ENCODE results near the gene SLC18A3. TPM values are rescaled to one million over a fixed set of nuclear protein-coding genes. Genes with fewer than 3 reads are reported as not detected.

Gene SLC18A3
- not detected in 2 replicates for total RNA-seq

- no peak for DNase-seq (ENCODE audit: low read depth)
- H3K4me3 ChIP-seq (ENCODE audit: low read depth, low read length): no peak within 1 kb of the TSS
- no peaks in the 10 kb centered on the region for H3K36me3 ChIP-seq (ENCODE audit: control insufficient read depth, insufficient read depth, low read length)
- H3K27me3 ChIP-seq (ENCODE audit: control insufficient read depth, insufficient read depth, low read length): peaks cover 66% of the 10 kb centered on the region
- TF ChIP-seq CTCF (IDR thresholded peaks at IDR 0.05; ENCODE audit: insufficient read depth, low read length, severe bottlenecking): no peak
- no peak for FAIRE-seq
Observed at GRCh38 chr10:49610114-49610457, at the start of gene SLC18A3. TSS of gene SLC18A3 (plus strand) at chr10:49610310. CDS start at chr10:49610741, 431 bp downstream.

- FAIRE-seq: no peak
- DNase-seq (ENCODE audit: low read depth): no peak
- Histone ChIP-seq H3K36me3 (ENCODE audit: control insufficient read depth, insufficient read depth, low read length) (no peaks in the 10 kb centered on the region), H3K4me3 (ENCODE audit: low read depth, low read length) (no peak overlapping the region), H3K27me3 (ENCODE audit: control insufficient read depth, insufficient read depth, low read length) (no peaks in the 10 kb centered on the region)
- TF ChIP-seq CTCF (IDR thresholded peaks at IDR 0.05; ENCODE audit: insufficient read depth, low read length, severe bottlenecking): no peak
Observed at GRCh38 chr10:49560526-49560925, 49.6 kb upstream of the SLC18A3 start.

GRCh38 chr10:49562893-49563292 lies 47.2 kb upstream of the SLC18A3 start:
- FAIRE-seq: no peak
- no peak overlapping the region for H3K4me3 ChIP-seq (ENCODE audit: low read depth, low read length)
- no peaks in the 10 kb centered on the region for H3K36me3 ChIP-seq (ENCODE audit: control insufficient read depth, insufficient read depth, low read length)
- H3K27me3 ChIP-seq (ENCODE audit: control insufficient read depth, insufficient read depth, low read length): no peaks in the 10 kb centered on the region
- no peak for TF ChIP-seq CTCF (IDR thresholded peaks at IDR 0.05; ENCODE audit: insufficient read depth, low read length, severe bottlenecking)
- DNase-seq (ENCODE audit: low read depth): no peak

- no peak for FAIRE-seq
- Histone ChIP-seq H3K27me3 (ENCODE audit: control insufficient read depth, insufficient read depth, low read length) (no peaks in the 10 kb centered on the region), H3K4me3 (ENCODE audit: low read depth, low read length) (no peak overlapping the region), H3K36me3 (ENCODE audit: control insufficient read depth, insufficient read depth, low read length) (no peaks in the 10 kb centered on the region)
- peak; percentile 25 for DNase-seq (ENCODE audit: low read depth)
- no peak for TF ChIP-seq CTCF (IDR thresholded peaks at IDR 0.05; ENCODE audit: insufficient read depth, low read length, severe bottlenecking)
Observed at GRCh38 chr10:49564461-49565009, 45.6 kb upstream of the SLC18A3 start.

GRCh38 chr10:49567810-49568209 lies 42.3 kb upstream of the SLC18A3 start:
- no peak overlapping the region for H3K4me3 ChIP-seq (ENCODE audit: low read depth, low read length)
- no peak for DNase-seq (ENCODE audit: low read depth)
- no peaks in the 10 kb centered on the region for H3K27me3 ChIP-seq (ENCODE audit: control insufficient read depth, insufficient read depth, low read length)
- TF ChIP-seq CTCF (IDR thresholded peaks at IDR 0.05; ENCODE audit: insufficient read depth, low read length, severe bottlenecking): no peak
- no peak for FAIRE-seq
- H3K36me3 ChIP-seq (ENCODE audit: control insufficient read depth, insufficient read depth, low read length): no peaks in the 10 kb centered on the region

- DNase-seq (ENCODE audit: low read depth) (no peak), FAIRE-seq (no peak)
- Histone ChIP-seq H3K4me3 (ENCODE audit: low read depth, low read length) (no peak overlapping the region), H3K27me3 (ENCODE audit: control insufficient read depth, insufficient read depth, low read length) (no peaks in the 10 kb centered on the region), H3K36me3 (ENCODE audit: control insufficient read depth, insufficient read depth, low read length) (no peaks in the 10 kb centered on the region)
- no peak for TF ChIP-seq CTCF (IDR thresholded peaks at IDR 0.05; ENCODE audit: insufficient read depth, low read length, severe bottlenecking)
Observed at GRCh38 chr10:49568235-49568634, 41.9 kb upstream of the SLC18A3 start.

All from bronchial epithelial cell (primary cell).